Measurements from ENCODE around the gene KCND2.

GRCh38 chr7:120464104-120464503, 191.1 kb downstream of the KCND2 start:
- TF ChIP-seq, protein P1, sequence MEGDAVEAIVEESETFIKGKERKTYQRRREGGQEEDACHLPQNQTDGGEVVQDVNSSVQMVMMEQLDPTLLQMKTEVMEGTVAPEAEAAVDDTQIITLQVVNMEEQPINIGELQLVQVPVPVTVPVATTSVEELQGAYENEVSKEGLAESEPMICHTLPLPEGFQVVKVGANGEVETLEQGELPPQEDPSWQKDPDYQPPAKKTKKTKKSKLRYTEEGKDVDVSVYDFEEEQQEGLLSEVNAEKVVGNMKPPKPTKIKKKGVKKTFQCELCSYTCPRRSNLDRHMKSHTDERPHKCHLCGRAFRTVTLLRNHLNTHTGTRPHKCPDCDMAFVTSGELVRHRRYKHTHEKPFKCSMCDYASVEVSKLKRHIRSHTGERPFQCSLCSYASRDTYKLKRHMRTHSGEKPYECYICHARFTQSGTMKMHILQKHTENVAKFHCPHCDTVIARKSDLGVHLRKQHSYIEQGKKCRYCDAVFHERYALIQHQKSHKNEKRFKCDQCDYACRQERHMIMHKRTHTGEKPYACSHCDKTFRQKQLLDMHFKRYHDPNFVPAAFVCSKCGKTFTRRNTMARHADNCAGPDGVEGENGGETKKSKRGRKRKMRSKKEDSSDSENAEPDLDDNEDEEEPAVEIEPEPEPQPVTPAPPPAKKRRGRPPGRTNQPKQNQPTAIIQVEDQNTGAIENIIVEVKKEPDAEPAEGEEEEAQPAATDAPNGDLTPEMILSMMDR (IDR thresholded peaks at IDR 0.05; ENCODE audit: control extremely low read depth in 1 of 3, insufficient read depth in 1 of 3, low read depth in 1 of 3, low read length in 3 of 3) = no peak
- TF ChIP-seq RFX5 (IDR thresholded peaks at IDR 0.05; ENCODE audit: borderline replicate concordance, low read depth, low read length) = no peak
- TF ChIP-seq ZNF274 (IDR thresholded peaks at IDR 0.05; ENCODE audit: borderline replicate concordance, extremely low read depth, low read length) = no peak
- no peak for TF ChIP-seq TAF1 (IDR thresholded peaks at IDR 0.05; ENCODE audit: low read depth, low read length)
- no peak for TF ChIP-seq POLR2AphosphoS5 (IDR thresholded peaks at IDR 0.05; ENCODE audit: low read depth, low read length)
- no peak for TF ChIP-seq SP4 (IDR thresholded peaks at IDR 0.05; ENCODE audit: low read length)
- TF ChIP-seq FOSL1 (IDR thresholded peaks at IDR 0.05; ENCODE audit: insufficient read depth, low read depth, low read length) = no peak
- no peak for TF ChIP-seq RNF2 (IDR thresholded peaks at IDR 0.05; ENCODE audit: borderline replicate concordance, low read depth, low read length, missing control alignments, poor library complexity, severe bottlenecking)
- no peak for TF ChIP-seq SUZ12 (IDR thresholded peaks at IDR 0.05; ENCODE audit: low read length)
- no peak for TF ChIP-seq CBX5 (IDR thresholded peaks at IDR 0.05; ENCODE audit: low read depth, low read length)
- TF ChIP-seq POLR2A (IDR thresholded peaks at IDR 0.05; ENCODE audit: control extremely low read depth in 1 of 2, low read depth in 2 of 2, low read length in 2 of 2) = no peak
- no peak for TF ChIP-seq EZH2 (IDR thresholded peaks at IDR 0.05; ENCODE audit: low read depth, low read length, severe bottlenecking)
- no peak for TF ChIP-seq NRF1 (IDR thresholded peaks at IDR 0.05; ENCODE audit: low read depth, low read length)
